SH-SY5Y (cell line): Measurements from ENCODE around the gene MARCHF3.

Experiments used
- GATA2 ChIP-seq: IDR thresholded peaks from 2 replicates; pipeline ENCODE4 v1.6.1; 2011; ENCODE audit warnings: mild to moderate bottlenecking, low read depth, low read length
- GATA3 ChIP-seq: IDR thresholded peaks from 2 replicates; pipeline ENCODE4 v1.6.1; 2011; ENCODE audit warnings: low read depth, mild to moderate bottlenecking, low read length, moderate library complexity

- TF ChIP-seq GATA3 (no peak), GATA2 (no peak)
These were observed 28.6 kb downstream of the MARCHF3 start for GRCh38 chr5:127001621-127002296.
